ENCODE data around the gene CEP112.
"Not testable (repeated sequence)": the region's sequence is repeated elsewhere in the genome, so short reads cannot be mapped to it uniquely, and the experiment has no call there.

CEP112 gene

DNA sequence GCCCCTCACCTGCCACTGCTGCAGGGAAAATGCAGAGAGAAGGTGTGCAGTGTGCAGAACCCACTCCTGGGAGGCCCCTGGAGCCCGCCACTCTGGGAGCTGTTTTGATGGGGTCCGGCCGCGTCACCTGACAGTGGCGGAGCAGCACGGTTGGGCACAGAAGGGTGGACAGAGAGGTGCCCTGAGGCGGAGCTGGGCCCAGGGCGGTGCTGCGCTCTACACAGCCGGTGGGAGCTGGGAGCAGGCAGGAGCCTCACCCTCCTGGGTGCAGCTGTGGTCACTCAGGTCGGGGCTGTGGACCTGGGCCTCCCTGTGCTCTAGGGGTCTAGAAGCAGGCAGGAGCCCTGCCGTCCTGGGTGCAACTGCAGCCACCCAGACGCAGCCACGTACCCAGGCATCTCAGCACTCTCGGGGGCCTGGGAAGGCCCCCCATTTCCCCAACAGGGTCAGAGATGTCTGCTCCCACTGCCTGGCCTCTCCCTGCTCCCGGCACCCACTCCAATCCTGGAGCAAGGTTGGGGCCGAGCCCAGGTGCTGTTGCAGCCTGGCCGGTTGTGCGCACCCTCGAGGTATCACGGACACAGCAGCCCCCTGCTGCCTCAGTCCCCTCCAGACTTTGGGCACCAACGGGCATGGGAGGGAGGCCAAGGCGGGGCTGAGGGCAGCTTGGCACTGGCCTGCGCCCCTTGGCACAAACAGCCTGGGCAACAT lies 326.1 kb downstream of the CEP112 start:
- DNase-seq = no peak

DNA sequence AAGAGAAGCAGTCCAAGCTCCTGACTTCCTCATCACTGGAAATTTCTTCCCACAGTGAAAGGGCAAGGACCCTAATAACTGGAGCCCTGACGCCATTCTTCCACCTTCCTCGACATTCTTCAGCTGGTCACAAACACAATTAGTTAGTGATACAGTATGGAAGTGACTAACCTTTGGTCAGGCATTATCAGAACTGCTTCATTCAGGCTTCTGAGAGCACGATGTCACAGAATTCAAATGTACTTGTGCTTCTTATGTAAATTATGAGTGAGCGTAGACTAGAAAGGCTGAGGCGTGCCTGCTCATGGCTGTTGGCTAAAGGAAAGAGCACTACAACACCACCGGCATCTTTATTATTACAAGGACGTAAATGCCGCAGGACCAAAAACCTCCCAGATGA lies 327.5 kb downstream of the CEP112 start:
- no peak for DNase-seq

DNA sequence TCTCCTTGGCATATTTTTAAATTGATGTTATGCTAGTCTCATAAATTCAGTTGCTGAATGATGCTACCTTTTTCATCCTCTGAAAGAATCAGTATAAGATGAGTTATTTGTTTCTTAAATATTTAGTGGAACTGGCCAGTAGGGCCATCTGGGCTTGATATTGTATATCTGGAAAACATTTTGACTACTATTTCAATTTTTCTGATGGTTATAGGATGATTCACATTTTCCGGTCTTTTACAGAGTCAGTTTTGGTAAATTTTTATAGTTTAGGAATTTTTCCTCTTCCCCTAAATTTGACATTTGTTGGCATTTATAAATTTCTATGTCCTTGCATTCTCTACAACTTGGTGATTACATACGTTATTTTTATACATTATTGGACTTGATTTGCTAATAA lies 334.2 kb downstream of the CEP112 start:
- no peak for DNase-seq

- no peak for DNase-seq
Measured at GRCh38 chr17:65856865-65857264, 335.1 kb downstream of the CEP112 start.

- DNase-seq = no peak
Measured at GRCh38 chr17:65855675-65856074, 336.3 kb downstream of the CEP112 start.

DNA sequence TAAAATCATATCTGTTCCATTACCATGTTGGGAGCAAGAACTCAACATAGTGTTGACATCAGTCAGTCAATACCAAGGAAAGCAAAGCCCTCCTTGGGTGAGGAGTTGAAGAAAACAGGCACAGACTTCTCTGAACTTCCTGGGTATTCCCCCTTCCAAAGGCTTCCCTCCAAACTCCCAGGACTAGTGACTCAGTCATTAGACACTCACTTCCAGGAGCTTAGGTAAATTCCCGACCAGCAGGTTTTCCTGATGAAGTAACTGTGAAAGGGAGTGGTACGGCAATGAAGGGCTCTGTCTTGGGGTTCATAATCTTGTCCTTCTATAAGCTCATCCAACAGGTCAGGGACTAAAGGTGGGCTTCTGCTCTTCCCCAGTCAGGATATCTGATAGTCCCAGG lies 336.7 kb downstream of the CEP112 start:
- no peak for DNase-seq

- no peak for DNase-seq
Measured at GRCh38 chr17:65853816-65854215, 338.1 kb downstream of the CEP112 start.

GRCh38 chr17:65852911-65853310 lies 339.0 kb downstream of the CEP112 start:
- no peak for DNase-seq

GRCh38 chr17:65851965-65852736 lies 339.8 kb downstream of the CEP112 start:
- no peak for DNase-seq

DNA sequence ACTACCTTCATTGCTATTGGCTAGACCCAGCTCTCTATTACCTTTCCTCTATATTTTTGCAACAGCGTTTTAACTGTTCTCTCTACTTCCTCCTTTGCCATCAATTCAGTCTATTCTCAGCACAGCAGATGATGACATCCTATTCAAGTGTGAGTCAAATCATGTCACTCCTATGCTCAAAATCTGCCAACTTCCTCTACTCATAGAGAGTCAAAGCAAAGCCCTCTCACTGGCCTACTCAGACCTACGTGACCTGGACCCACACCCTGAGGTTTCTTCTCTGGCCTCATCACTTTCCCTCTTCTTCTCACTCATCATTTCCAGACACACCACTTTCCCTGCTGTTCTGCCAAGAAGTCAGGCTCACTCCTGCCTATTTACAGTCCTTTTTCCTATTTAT lies 341.4 kb downstream of the CEP112 start:
- no peak for DNase-seq

GRCh38 chr17:65848751-65849150 lies 343.2 kb downstream of the CEP112 start:
- DNase-seq = no peak

GRCh38 chr17:65841089-65841488 lies 350.8 kb downstream of the CEP112 start:
- DNase-seq = no peak

DNA sequence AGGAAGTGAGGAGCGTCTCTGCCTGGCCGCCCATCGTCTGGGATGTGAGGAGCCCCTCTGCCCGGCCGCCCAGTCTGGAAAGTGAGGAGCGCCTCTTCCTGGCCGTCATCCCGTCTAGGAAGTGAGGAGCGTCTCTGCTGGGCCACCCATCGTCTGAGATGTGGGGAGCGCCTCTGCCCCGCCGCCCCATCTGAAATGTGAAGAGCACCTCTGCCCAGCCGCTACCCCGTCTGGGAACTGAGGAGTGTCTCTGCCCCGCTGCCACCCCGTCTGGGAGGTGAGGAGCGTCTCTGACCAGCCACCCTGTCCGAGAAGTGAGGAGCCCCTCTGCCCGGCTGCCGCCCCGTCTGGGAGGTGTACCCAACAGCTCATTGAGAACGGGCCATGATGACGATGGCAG lies 354.7 kb downstream of the CEP112 start:
- not testable (repeated sequence) for DNase-seq

DNA sequence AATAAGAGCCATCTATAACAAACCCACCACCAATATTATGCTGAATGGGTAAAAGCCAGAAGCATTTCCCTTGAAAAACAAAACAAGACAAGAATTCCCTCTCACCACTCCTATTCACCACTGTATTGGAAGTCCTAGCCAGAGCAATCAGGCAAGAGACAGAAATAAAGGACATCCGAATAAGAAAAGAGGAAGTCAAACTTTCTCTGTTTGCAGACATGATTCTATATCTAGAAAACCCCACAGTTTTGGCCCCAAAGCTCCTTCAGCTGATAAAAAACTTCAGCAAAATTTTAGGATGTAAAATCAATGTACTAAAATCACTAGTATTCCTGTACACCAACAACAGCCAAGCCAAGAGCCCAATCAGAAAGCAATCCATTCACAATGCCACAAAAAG lies 358.7 kb downstream of the CEP112 start:
- DNase-seq = no peak

GRCh38 chr17:65830356-65830755 lies 361.6 kb downstream of the CEP112 start:
- no peak for DNase-seq

GRCh38 chr17:65826577-65826976 lies 365.4 kb downstream of the CEP112 start:
- not testable (repeated sequence) for DNase-seq

GRCh38 chr17:65824901-65825300 lies 367.0 kb downstream of the CEP112 start:
- DNase-seq = no peak

DNA sequence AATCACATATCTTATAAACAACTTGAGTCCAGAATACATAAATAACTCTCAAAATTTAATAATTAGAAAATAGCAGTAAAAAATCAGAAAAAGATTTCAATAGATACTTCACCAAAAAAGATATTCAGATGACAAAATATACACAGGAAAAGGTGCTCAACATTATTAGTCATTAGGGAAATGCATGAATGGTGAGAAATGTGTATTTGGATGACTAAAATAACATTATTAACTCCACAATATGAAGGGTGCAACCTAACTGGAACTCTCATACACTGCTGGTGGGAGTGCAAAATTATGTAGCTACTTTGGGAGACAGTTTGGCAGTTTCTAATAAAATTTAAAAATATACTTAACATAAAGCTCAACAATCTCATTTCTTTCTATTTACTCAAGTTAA lies 368.2 kb downstream of the CEP112 start:
- no peak for DNase-seq

GRCh38 chr17:65820811-65821210 lies 371.1 kb downstream of the CEP112 start:
- DNase-seq = no peak

GRCh38 chr17:65820306-65820705 lies 371.6 kb downstream of the CEP112 start:
- DNase-seq = no peak

- DNase-seq = no peak
Measured at GRCh38 chr17:65819810-65820209, 372.1 kb downstream of the CEP112 start.

GRCh38 chr17:65817951-65818350 lies 374.0 kb downstream of the CEP112 start:
- no peak for DNase-seq

GRCh38 chr17:65814418-65814817 lies 377.5 kb downstream of the CEP112 start:
- no peak for DNase-seq

GRCh38 chr17:65813306-65813705 lies 378.6 kb downstream of the CEP112 start:
- no peak for DNase-seq

- peak; percentile 10 for DNase-seq
Measured at GRCh38 chr17:65811043-65811442, 380.9 kb downstream of the CEP112 start.

Data from NCI-H2029 (cell line).